Peyer's patch (tissue), 4 donors: Measurements from ENCODE around the gene BAAT.

ENCODE experiments used
- POLR2A ChIP-seq, 2 donors: fragments of 450-650 bp; IDR thresholded peaks; one replicate each; pipeline ENCODE4 v1.5.1; 2017; ENCODE audit warnings: antibody characterized with exemption in 2 of 2, mild to moderate bottlenecking in 2 of 2, moderate library complexity in 2 of 2
- TF ChIP-seq, protein P1 (sequence below), 6 experiments: fragments of 450-650 bp in 4 of 6; fragments of 200-600 bp in 2 of 6; sonication (generic) in 1 of 6; IDR thresholded peaks; one replicate each; pipeline ENCODE4 v1.5.1; 2017 to 2019; ENCODE audit warnings: antibody characterized with exemption in 6 of 6, mild to moderate bottlenecking in 3 of 6, moderate library complexity in 1 of 6

DNA sequence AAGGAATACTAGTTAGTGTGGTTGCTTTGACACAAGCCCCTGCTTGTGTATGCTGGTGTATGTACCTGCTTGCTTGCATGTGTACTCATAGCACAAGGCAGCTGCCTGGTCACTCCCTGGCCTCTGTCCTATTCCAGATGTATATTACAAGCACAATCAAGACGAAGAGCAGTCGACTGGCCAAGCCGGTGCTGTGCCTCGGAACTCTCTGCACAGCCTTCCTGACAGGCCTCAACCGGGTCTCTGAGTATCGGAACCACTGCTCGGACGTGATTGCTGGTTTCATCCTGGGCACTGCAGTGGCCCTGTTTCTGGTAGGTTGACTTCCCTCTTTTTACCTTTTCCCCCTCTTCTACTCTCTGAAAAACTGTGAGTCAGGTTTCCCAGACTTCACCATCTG lies 72.1 kb downstream of the BAAT start:
- no peak for TF ChIP-seq POLR2A (IDR thresholded peaks at IDR 0.05)
- TF ChIP-seq, protein P1, sequence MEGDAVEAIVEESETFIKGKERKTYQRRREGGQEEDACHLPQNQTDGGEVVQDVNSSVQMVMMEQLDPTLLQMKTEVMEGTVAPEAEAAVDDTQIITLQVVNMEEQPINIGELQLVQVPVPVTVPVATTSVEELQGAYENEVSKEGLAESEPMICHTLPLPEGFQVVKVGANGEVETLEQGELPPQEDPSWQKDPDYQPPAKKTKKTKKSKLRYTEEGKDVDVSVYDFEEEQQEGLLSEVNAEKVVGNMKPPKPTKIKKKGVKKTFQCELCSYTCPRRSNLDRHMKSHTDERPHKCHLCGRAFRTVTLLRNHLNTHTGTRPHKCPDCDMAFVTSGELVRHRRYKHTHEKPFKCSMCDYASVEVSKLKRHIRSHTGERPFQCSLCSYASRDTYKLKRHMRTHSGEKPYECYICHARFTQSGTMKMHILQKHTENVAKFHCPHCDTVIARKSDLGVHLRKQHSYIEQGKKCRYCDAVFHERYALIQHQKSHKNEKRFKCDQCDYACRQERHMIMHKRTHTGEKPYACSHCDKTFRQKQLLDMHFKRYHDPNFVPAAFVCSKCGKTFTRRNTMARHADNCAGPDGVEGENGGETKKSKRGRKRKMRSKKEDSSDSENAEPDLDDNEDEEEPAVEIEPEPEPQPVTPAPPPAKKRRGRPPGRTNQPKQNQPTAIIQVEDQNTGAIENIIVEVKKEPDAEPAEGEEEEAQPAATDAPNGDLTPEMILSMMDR (IDR thresholded peaks at IDR 0.05) = no peak
